ENCODE data around the gene ACADS.

The ACADS gene

DNA sequence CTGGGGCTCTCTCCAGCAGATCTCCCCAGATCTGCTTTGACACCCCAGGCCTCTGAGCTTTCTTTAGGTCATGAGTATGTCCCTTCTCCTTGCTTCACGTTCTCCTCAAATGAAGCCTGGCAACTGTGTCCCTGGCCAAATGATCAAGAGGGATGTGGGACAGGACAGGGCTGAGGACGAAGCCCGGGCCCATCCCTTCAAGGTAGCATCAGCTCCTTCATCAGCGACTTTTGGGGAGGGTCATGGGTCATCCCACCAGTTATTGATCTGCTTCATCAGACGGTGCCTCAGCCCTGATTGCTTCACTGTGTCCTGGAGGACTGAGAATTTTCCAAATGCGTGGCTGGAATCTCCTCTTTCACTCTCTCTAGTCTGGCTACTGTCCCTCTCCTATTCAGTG lies 32.3 kb downstream of the ACADS start:
- no peak for DNase-seq (ENCODE audit: low spot score)

GRCh38 chr12:120758798-120759590 lies 33.4 kb downstream of the ACADS start:
- DNase-seq (ENCODE audit: low spot score) = no peak

- no peak for DNase-seq (ENCODE audit: low spot score)
Observed at GRCh38 chr12:120759591-120760348, 34.1 kb downstream of the ACADS start.

DNA sequence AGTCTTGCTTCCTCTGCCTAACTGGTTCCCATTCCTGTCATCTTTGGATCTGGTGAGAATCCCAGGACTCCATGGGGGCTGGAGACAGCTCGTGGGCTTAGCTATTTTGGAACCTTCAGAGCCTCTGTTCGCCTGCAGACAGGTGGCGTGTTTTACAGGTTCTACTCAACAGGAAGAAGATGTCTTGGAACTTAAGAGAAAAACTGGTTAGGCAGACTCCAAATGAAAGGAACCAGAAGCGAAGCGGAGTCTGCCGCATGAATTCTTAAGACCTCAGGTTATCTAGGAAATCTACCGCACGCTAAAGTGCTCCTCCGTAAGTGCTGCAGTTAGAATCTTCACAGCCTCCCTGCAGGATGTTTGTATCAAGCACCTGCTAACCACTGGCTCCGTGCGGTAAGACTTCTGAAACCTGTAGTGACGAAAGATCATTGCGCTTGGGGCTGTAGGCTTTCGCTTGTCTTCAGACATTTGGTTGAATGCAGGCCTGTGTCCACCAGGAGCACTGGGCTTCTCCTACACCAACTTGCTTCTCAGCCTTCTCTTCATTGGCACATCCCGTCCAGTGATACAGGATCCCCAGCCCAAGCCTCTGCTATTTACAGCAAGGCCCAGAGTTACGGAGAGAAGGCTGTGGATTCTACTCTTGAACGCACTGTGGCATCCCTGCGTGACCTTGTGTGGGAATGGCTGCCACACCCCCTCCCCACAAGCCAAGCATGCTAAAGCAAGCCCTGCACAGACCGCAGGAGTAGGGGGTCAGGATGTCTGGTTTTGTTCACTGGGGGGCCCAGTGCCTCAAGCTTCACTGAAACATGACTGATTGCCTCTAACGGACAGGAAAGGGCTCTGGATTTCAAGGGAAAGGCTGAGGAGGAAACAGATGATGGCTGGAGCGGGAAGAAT lies 35.0 kb downstream of the ACADS start:
- DNase-seq (ENCODE audit: low spot score) = no peak

DNA sequence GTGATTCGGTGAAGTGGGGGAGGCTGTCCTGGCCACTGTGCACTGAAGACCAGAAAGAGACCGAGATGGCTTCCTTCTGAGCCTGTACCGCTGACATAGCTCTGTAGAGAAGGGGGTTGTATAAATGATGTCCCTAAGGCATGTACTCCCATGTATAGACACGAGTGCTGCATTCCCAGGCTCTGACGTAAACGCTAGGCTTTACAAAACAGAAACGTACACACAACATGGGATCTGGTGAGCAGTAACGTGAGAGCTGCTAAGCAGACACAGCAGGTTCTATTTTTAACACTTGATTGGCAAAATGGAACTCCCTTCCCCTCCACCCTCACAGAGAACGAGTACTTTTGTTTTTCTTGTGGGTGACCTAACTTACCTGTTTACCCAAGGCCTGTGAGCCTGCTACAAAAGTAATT lies 35.9 kb downstream of the ACADS start:
- no peak for DNase-seq (ENCODE audit: low spot score)

GRCh38 chr12:120762086-120762485 lies 36.5 kb downstream of the ACADS start:
- no peak for DNase-seq (ENCODE audit: low spot score)

DNA sequence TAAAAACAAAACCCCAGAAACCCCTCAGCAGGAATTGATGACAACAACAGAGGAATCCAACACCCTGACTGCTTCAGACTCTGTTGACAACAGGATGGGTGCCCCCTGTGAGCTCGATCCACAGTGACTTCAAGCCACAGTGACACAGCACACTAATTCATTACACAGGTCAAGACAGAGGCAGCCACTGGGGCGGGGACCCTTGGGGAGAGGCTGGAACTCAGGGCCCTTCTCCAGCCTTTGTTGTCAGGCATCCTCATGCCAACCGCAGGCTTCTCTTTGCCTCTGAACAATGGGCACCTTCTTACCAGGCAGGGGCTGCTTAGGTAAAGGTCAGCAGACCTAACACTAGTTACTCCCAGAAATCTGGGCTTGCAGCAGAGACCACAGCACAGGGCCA lies 37.6 kb downstream of the ACADS start:
- DNase-seq (ENCODE audit: low spot score) = no peak

DNA sequence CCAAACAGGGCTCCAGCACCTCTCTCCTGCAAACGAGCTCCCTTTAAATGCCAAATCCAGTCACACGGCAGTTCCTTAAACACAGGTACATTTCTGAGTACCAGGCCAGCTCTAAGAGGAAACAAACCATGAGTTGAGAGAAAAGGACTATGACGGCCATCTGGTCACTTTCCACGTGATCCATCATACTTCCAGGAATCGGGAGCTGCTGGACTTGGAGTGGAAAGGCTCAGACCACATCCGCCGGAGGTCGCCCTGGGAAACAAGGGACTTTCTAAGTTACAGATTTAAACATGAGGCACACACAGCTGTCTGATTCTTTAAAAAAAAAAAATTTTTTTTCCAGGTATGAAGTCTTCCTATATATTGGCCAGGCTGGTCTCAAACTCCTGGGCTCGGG lies 39.2 kb downstream of the ACADS start:
- DNase-seq (ENCODE audit: low spot score) = no peak

GRCh38 chr12:120766566-120766965 lies 40.9 kb downstream of the ACADS start:
- no peak for DNase-seq (ENCODE audit: low spot score)

- no peak for DNase-seq (ENCODE audit: low spot score)
Observed at GRCh38 chr12:120767071-120768024, 41.7 kb downstream of the ACADS start.

GRCh38 chr12:120771097-120771496 lies 45.5 kb downstream of the ACADS start:
- no peak for DNase-seq (ENCODE audit: low spot score)

DNA sequence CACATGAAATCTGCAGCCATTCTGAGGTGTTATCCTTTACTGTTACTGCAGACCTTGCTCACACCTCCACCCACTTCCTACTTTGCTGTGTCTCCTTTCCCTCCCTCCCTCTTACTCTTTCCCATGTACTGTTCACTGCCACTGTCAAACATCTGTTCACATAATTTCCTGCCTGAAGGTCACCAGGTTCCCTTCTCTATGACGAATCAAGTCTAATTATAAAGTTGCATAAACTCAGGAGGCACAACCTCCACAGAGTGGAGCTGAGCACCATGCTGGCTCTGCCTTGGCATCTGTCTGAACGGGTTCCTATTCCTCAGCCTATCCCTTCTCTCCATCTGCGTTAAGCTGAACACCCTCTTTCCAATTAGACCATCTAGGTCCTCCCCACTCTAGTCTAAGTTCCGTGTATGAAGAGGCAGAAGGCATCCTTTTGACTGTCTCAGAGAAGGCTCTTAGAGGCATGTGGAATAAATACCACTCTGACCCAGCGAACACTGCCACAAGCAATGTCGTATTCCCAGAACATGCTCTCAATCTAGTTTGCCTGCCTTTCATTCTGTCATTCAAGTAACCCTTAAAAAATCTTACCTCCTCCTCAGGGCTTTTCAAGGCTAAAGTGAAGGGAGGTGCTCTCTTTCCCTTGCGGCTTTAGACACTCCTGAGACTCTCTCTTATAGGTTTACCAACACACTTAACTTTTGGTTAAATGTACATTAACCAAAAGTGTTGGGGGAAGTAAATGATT lies 48.7 kb downstream of the ACADS start:
- no peak for DNase-seq (ENCODE audit: low spot score)

DNA sequence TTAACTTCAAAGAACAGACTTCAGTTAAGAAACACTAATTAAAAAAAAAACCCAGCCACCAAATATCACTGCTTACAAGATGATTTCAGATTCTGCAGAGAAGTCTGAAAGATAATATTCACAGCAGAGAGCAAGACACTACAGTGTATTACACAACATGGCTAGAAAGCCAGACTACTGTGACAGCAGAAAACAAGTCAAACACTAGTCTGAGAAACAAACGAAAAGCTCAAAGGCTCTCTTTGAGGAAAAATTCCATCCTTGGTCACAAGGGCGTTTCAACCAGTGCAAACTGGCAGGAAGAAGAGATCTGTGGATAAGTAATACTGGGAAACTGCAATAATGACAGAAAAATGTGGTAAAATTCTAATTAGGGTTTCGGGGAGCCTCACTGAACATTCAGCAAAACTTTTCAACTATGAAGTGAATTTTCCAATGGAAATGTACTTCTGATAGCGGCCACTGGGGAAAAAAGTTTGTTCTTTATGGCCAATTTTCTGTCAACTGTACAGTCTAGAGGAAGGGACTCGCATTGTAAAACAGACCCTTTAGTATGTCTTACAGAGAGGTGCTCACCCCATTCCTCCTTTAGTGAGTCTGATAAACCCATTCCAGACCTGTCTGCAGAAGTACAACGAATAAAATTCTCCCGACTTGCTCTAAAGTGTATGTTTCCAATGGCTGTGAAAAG lies 50.4 kb downstream of the ACADS start:
- no peak for DNase-seq (ENCODE audit: low spot score)

DNA sequence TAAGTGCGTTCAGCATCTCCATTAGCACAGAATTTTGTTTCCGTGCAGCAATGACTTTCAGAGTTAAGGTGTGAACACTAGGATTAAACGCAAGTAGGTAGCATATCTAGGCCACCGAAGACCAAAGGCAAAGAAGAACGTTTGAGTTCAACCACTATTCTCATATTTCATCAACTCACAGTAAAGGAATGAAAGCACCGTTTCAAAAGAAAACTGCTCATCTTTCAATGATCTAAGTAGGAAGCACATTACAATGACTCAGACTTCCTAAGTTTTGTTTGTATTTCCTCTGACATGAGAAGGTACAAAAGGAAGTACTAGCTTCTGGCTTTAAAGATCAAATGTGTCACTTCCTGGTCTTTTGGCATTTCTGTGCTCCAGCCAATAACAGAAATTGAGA lies 57.6 kb downstream of the ACADS start:
- DNase-seq (ENCODE audit: low spot score) = peak; percentile 37

- no peak for DNase-seq (ENCODE audit: low spot score)
Observed at GRCh38 chr12:120784804-120785203, 59.2 kb downstream of the ACADS start.

DNA sequence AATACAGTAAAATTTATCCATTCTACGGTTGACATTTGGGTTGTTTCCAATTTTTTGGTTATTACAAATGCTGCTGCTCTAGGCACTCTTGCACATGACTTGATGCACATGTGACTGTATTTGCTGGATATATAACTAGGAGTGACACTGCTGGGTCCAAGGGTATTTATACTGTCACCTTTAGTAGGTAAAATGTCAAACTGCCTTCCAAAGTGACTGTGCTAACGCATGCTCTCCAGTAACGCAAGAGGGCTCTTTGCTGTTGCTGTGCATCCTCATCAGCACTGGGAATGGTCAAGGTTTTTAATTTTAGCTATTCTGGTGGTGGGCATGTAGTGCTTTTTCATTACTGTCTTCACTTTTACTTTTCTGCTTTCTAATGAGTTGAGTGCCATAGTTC lies 62.3 kb downstream of the ACADS start:
- no peak for DNase-seq (ENCODE audit: low spot score)

Measured in AG08395 (cell line).